HepG2 (cell line): ENCODE measurements around the gene TRPM5. TPM values are rescaled to one million over a fixed set of nuclear protein-coding genes. Genes with fewer than 3 reads are reported as not detected.
A peak's percentile ranks its signal among the peaks of the same experiment; 100 is the strongest.

Experiments used
- FOXM1 ChIP-seq: sonication (generic); formaldehyde crosslinking; IDR thresholded peaks from 2 replicates; pipeline ENCODE4 v1.5.0; 2020; ENCODE audit warnings: missing genetic modification reagents
- HMG20A ChIP-seq: IDR thresholded peaks from 2 replicates; pipeline ENCODE4 v1.6.1; 2016; ENCODE audit warnings: borderline replicate concordance
- KLF9 ChIP-seq: IDR thresholded peaks from 2 replicates; pipeline ENCODE4 v1.6.1; 2016; ENCODE audit warnings: low read depth
- MATR3 ChIP-seq: sonication (generic); formaldehyde crosslinking; IDR thresholded peaks from 2 replicates; pipeline ENCODE4 v1.4.0; 2020; ENCODE audit warnings: missing genetic modification reagents
- MEIS2 ChIP-seq: sonication (generic); formaldehyde crosslinking; IDR thresholded peaks from 2 replicates; pipeline ENCODE4 v1.9.0; 2021; ENCODE audit warnings: mild to moderate bottlenecking, missing genetic modification reagents
- NPAS2 ChIP-seq: sonication (generic); formaldehyde crosslinking; IDR thresholded peaks from 2 replicates; pipeline ENCODE4 v1.8.0; 2022; ENCODE audit warnings: mild to moderate bottlenecking, missing genetic modification reagents, borderline replicate concordance
- PHB2 ChIP-seq: fragments of 450-650 bp; IDR thresholded peaks from 2 replicates; pipeline ENCODE4 v1.6.1; 2018; ENCODE audit not compliant: partially characterized antibody
- TCF7L2 ChIP-seq: IDR thresholded peaks from 2 replicates; pipeline ENCODE4 v1.6.1; 2011; ENCODE audit warnings: mild to moderate bottlenecking, low read depth, low read length, moderate library complexity
- THAP9 ChIP-seq: sonication (generic); formaldehyde crosslinking; IDR thresholded peaks from 2 replicates; pipeline ENCODE4; 2020; ENCODE audit warnings: missing genetic modification reagents, mild to moderate bottlenecking, borderline replicate concordance
- THRA ChIP-seq: sonication (generic); formaldehyde crosslinking; IDR thresholded peaks from 2 replicates; pipeline ENCODE4 v1.4.0; 2020; ENCODE audit warnings: missing genetic modification reagents, borderline replicate concordance
- TOPORS ChIP-seq: sonication (generic); formaldehyde crosslinking; IDR thresholded peaks from 2 replicates; pipeline ENCODE4 v1.8.0; 2023; ENCODE audit warnings: mild to moderate bottlenecking, missing genetic modification reagents
- ZBTB38 ChIP-seq: sonication (generic); formaldehyde crosslinking; IDR thresholded peaks from 2 replicates; pipeline ENCODE4 v1.5.1; 2020; ENCODE audit warnings: mild to moderate bottlenecking, missing genetic modification reagents
- ZBTB42 ChIP-seq: sonication (generic); formaldehyde crosslinking; IDR thresholded peaks from 2 replicates; pipeline ENCODE4 v1.5.0; 2020; ENCODE audit warnings: mild to moderate bottlenecking, missing genetic modification reagents
- ZC3H4 ChIP-seq: sonication (generic); formaldehyde crosslinking; IDR thresholded peaks from 2 replicates; pipeline ENCODE4 v1.4.0; 2020; ENCODE audit warnings: missing genetic modification reagents, borderline replicate concordance
- ZNF18 ChIP-seq: sonication (generic); formaldehyde crosslinking; IDR thresholded peaks from 2 replicates; pipeline ENCODE4 v1.8.0; 2022; ENCODE audit warnings: mild to moderate bottlenecking, missing genetic modification reagents; ENCODE audit not compliant: insufficient replicate concordance
- ZNF230 ChIP-seq: sonication (generic); formaldehyde crosslinking; IDR thresholded peaks from 2 replicates; pipeline ENCODE4 v1.4.0; 2020; ENCODE audit warnings: mild to moderate bottlenecking, missing genetic modification reagents
- ZNF280D ChIP-seq: sonication (generic); formaldehyde crosslinking; IDR thresholded peaks from 2 replicates; pipeline ENCODE4 v1.5.1; 2020; ENCODE audit warnings: mild to moderate bottlenecking, missing genetic modification reagents
- ZNF335 ChIP-seq: sonication (generic); formaldehyde crosslinking; IDR thresholded peaks from 2 replicates; pipeline ENCODE4 v1.4.0; 2020; ENCODE audit warnings: missing genetic modification reagents
- ZNF501 ChIP-seq: sonication (generic); formaldehyde crosslinking; IDR thresholded peaks from 2 replicates; pipeline ENCODE4 v1.5.1; 2020; ENCODE audit warnings: mild to moderate bottlenecking, moderate library complexity, missing genetic modification reagents
- ZNF597 ChIP-seq: sonication (generic); formaldehyde crosslinking; IDR thresholded peaks from 2 replicates; pipeline ENCODE4 v1.5.0; 2020; ENCODE audit warnings: missing genetic modification reagents
- polyA plus RNA-seq, 8 experiments: library from polyadenylated mRNA; depleted of rRNA in 3 of 8; stranded (reverse) in 7 of 8; unstranded in 1 of 8; fragments of >200 nt; fragmentation: Illumina TruSeq in 4 of 8; extraction: Trizol in 4 of 8; gene quantifications; 2 replicates each; pipeline versions ENCODE4 v1.2.1 to v1.2.3, GENCODE V29; 2011 to 2016; ENCODE audit warnings: low read depth in 4 of 8, missing spikeins in 1 of 8, mixed read lengths in 1 of 8; ENCODE audit not compliant: insufficient read depth in 1 of 8
- total RNA-seq, 5 experiments: library from RNA; depleted of rRNA; stranded (reverse); fragments of >200 nt; fragmentation: Illumina TruSeq; extraction: Trizol; gene quantifications; 2 replicates each; pipeline ENCODE4 v1.2.3, GENCODE V29; 2016; ENCODE audit warnings: low read depth in 1 of 5

Gene TRPM5
- total and polyA plus RNA-seq, 2 of the 13 experiments (the other 11 are each of a cell fraction or from before 2014, with no cell fraction given) = 0.12 TPM; not detected in 1

- no peak for TF ChIP-seq THRA (CRISPR knock-in tag)
- peak; percentile 8; the same call in 1 of the 2 replicates for TF ChIP-seq ZNF501
- TF ChIP-seq ZBTB42 (CRISPR knock-in tag) = no peak
- no peak for TF ChIP-seq FOXM1 (CRISPR knock-in tag)
- no peak for TF ChIP-seq THAP9 (CRISPR knock-in tag)
- no peak; the same call in 1 of the 2 replicates for TF ChIP-seq KLF9 (CRISPR knock-in tag)
- no peak for TF ChIP-seq MEIS2 (CRISPR knock-in tag)
- TF ChIP-seq TOPORS (CRISPR knock-in tag) = no peak; the same call in 1 of the 2 replicates
- TF ChIP-seq ZNF18 (CRISPR knock-in tag) = no peak
- no peak for TF ChIP-seq MATR3
- no peak for TF ChIP-seq HMG20A
- TF ChIP-seq ZC3H4 (CRISPR knock-in tag) = no peak
- TF ChIP-seq NPAS2 (CRISPR knock-in tag) = no peak
- TF ChIP-seq PHB2 = no peak
- TF ChIP-seq ZBTB38 (CRISPR knock-in tag) = no peak
- TF ChIP-seq ZNF230 = no peak; the same call in 1 of the 2 replicates
- TF ChIP-seq TCF7L2 = no peak
- no peak for TF ChIP-seq ZNF280D (CRISPR knock-in tag)
- no peak for TF ChIP-seq ZNF335 (CRISPR knock-in tag)
- TF ChIP-seq ZNF597 (CRISPR knock-in tag) = no peak
Measured at GRCh38 chr11:2400762-2401435, 43.4 kb downstream of the TRPM5 start (continued).
